ENCODE measurements around the gene MRE11. TPM values are rescaled to one million over a fixed set of nuclear protein-coding genes. Genes with fewer than 3 reads are reported as not detected.
A peak's percentile ranks its signal among the peaks of the same experiment; 100 is the strongest.

Gene MRE11
- total RNA-seq, 1 experiment from 2014 or later: 40.7 TPM

- Histone ChIP-seq H3K4ac (ENCODE audit: low read depth, low read length) (no peak overlapping the region), H3K79me2 (ENCODE audit: insufficient read depth, low read length) (no peaks in the 10 kb centered on the region), H2AFZ (ENCODE audit: low read length) (no peak overlapping the region), H3K4me1 (ENCODE audit: insufficient read depth, low read length) (no peaks in the 10 kb centered on the region), H3K18ac (ENCODE audit: insufficient read length, low read depth, low read length) (no peak overlapping the region), H2BK15ac (ENCODE audit: low read depth, low read length) (no peak overlapping the region), H3K56ac (ENCODE audit: insufficient read length, low read depth, low read length) (no peak overlapping the region), H3K27me3 (ENCODE audit: insufficient read depth, low read length) (no peaks in the 10 kb centered on the region), H2BK20ac (ENCODE audit: low read depth, low read length, poor library complexity, severe bottlenecking) (no peak overlapping the region), H2BK12ac (ENCODE audit: insufficient read length, low read depth, low read length) (no peak overlapping the region), H4K5ac (ENCODE audit: insufficient read length, low read depth, low read length) (no peak overlapping the region), H4K8ac (replicated peaks; ENCODE audit: insufficient read length, low read depth, low read length) (no peak overlapping the region), H3K4me2 (ENCODE audit: insufficient read depth, insufficient read length, low read length) (no peak overlapping the region), H3K9ac (ENCODE audit: extremely low read depth, insufficient read length, low read length) (no peak overlapping the region), H3K27ac (ENCODE audit: insufficient read length, low read depth, low read length) (no peak overlapping the region), H3K23ac (ENCODE audit: insufficient read length, low read depth, low read length) (no peak overlapping the region), H3K14ac (ENCODE audit: insufficient read depth, low read length) (no peak overlapping the region), H3K9me3 (ENCODE audit: control insufficient read depth, low read depth, low read length) (no peaks in the 10 kb centered on the region), H2BK5ac (ENCODE audit: insufficient read length, low read length) (no peak overlapping the region), H3T11ph (ENCODE audit: low read length) (no peak overlapping the region), H2AK5ac (ENCODE audit: insufficient read length, low read length) (no peak overlapping the region), H4K91ac (ENCODE audit: insufficient read length, low read depth, low read length) (no peak overlapping the region), H4K20me1 (ENCODE audit: control insufficient read depth, insufficient read depth, insufficient read length) (no peaks in the 10 kb centered on the region), H2BK120ac (ENCODE audit: low read depth, low read length, poor library complexity, severe bottlenecking) (no peak overlapping the region), H3K23me2 (ENCODE audit: insufficient read length, low read depth, low read length, poor library complexity, severe bottlenecking) (no peaks in the 10 kb centered on the region), H3K79me1 (ENCODE audit: insufficient read depth, low read depth, low read length, poor library complexity, severe bottlenecking) (no peaks in the 10 kb centered on the region)
- H3K27ac Mint-ChIP-seq: peak overlapping the region in 2 of 3 experiments; percentile 6 to 76; a peak in 2 of 7 replicates
- H3K36me3 Mint-ChIP-seq (ENCODE audit: insufficient read depth in 1 of 3, low read depth in 3 of 3): peaks cover 11 to 48% (median 46%) of the 10 kb centered on the region in 3 experiments; a peak in 6 of 7 replicates
- H3K9me3 Mint-ChIP-seq: no peaks in the 10 kb centered on the region
- H3K4me1 Mint-ChIP-seq: no peaks in the 10 kb centered on the region
- H3K4me3 Mint-ChIP-seq: no peak overlapping the region
- no peaks in the 10 kb centered on the region for H3K27me3 Mint-ChIP-seq (ENCODE audit: low read depth)
- no peak for DNase-seq
- WGBS (ENCODE audit: extremely low coverage, insufficient read length, low lambda C conversion rate): no CpG with 5 or more reads among the region's 4 CpGs
- TF ChIP-seq CTCF (conservative IDR thresholded peaks at IDR 0.05): no peak
These were observed 36.3 kb downstream of the MRE11 start for GRCh38 chr11:94457118-94458029.

Measured in H9 (cell line).